Esophagus squamous epithelium (tissue), 4 donors: ENCODE results near the gene LEO1.

Experiments
- CTCF ChIP-seq, 6 experiments: fragments of 450-650 bp in 4 of 6; fragments of 200-600 bp in 2 of 6; sonication (generic) in 2 of 6; IDR thresholded peaks; one replicate each; pipeline ENCODE4 v1.5.1; 2016 to 2019; ENCODE audit warnings: antibody characterized with exemption in 6 of 6, mild to moderate bottlenecking in 4 of 6, moderate library complexity in 4 of 6
- POLR2A ChIP-seq, 4 donors: fragments of 450-650 bp; IDR thresholded peaks; one replicate each; pipeline ENCODE4 v1.6.1; 2017; ENCODE audit warnings: antibody characterized with exemption in 4 of 4, mild to moderate bottlenecking in 4 of 4, moderate library complexity in 3 of 4

GRCh38 chr15:51973775-51974174 lies 2.2 kb upstream of the LEO1 start:
- no peak for TF ChIP-seq CTCF (IDR thresholded peaks at IDR 0.05)
- no peak for TF ChIP-seq POLR2A (IDR thresholded peaks at IDR 0.05)
